ENCODE results near the gene ANKS1B.

DNA sequence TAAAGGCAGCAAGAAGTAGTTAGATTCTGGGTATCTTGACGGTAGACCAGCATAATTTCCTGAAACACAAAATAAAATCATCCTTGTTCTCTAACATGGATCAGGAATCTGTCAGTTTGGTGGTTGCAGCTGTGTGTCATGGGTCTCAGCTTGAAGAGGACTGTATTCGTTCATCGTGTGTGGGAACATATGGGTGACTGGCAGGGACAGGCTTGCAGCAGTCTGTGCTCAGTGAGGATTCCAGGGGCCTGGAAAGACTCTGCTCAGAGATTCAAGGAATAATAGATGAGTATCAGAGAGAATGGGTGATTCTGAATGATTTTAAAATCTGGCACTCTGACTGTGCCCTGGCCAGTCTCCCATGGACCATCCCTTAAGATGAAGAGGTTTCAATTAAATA is 918.0 kb downstream of the ANKS1B start:
- no peak for TF ChIP-seq CTCF (IDR thresholded peaks at IDR 0.05)
- TF ChIP-seq POLR2A (IDR thresholded peaks at IDR 0.05): no peak
